ENCODE results near the gene PDE4D.

The PDE4D gene

GRCh38 chr5:59360130-59360555 lies 533.4 kb downstream of the PDE4D start:
- whole genome bisulfite sequencing, 2 experiments = 85 to 92% methylated on average over 5 to 6 of the region's 7 CpGs
- H3K27me3 ChIP-seq (ENCODE audit: control insufficient read depth, insufficient read depth, low read length, poor library complexity, severe bottlenecking) = no peaks in the 10 kb centered on the region

GRCh38 chr5:59358005-59358861 lies 535.3 kb downstream of the PDE4D start:
- Histone ChIP-seq H3K27ac (ENCODE audit: insufficient read depth, low read depth, low read length, poor library complexity, severe bottlenecking) (peak overlapping the region; percentile 62), H3K27me3 (ENCODE audit: control insufficient read depth, insufficient read depth, low read length, poor library complexity, severe bottlenecking) (no peaks in the 10 kb centered on the region), H3K36me3 (ENCODE audit: control insufficient read depth, insufficient read depth, low read length) (no peaks in the 10 kb centered on the region), H3K4me3 (ENCODE audit: insufficient read depth, low read depth, low read length) (no peak overlapping the region), H3K9me3 (ENCODE audit: control insufficient read depth, low read length) (no peaks in the 10 kb centered on the region), H3K4me1 (ENCODE audit: control insufficient read depth, insufficient read depth, low read length) (peaks cover 29% of the 10 kb centered on the region)
- WGBS, 2 experiments = 65 to 70% methylated on average over 5 of the region's 5 CpGs

More at GRCh38 chr5:59360130-59360555, 533.4 kb downstream of the PDE4D start:
- Histone ChIP-seq H3K9me3 (ENCODE audit: control insufficient read depth, low read length) (no peaks in the 10 kb centered on the region), H3K36me3 (ENCODE audit: control insufficient read depth, insufficient read depth, low read length) (no peaks in the 10 kb centered on the region), H3K27ac (ENCODE audit: insufficient read depth, low read depth, low read length, poor library complexity, severe bottlenecking) (no peak overlapping the region), H3K4me1 (ENCODE audit: control insufficient read depth, insufficient read depth, low read length) (peaks cover 29% of the 10 kb centered on the region), H3K4me3 (ENCODE audit: insufficient read depth, low read depth, low read length) (no peak overlapping the region)

- Histone ChIP-seq H3K27ac (ENCODE audit: insufficient read depth, low read depth, low read length, poor library complexity, severe bottlenecking) (no peak overlapping the region), H3K27me3 (ENCODE audit: control insufficient read depth, insufficient read depth, low read length, poor library complexity, severe bottlenecking) (no peaks in the 10 kb centered on the region), H3K9me3 (ENCODE audit: control insufficient read depth, low read length) (no peaks in the 10 kb centered on the region), H3K36me3 (ENCODE audit: control insufficient read depth, insufficient read depth, low read length) (no peaks in the 10 kb centered on the region), H3K4me1 (ENCODE audit: control insufficient read depth, insufficient read depth, low read length) (peaks cover 29% of the 10 kb centered on the region), H3K4me3 (ENCODE audit: insufficient read depth, low read depth, low read length) (no peak overlapping the region)
- WGBS, 2 experiments = 11 to 17% methylated on average over 8 of the region's 8 CpGs
Measured at GRCh38 chr5:59357381-59357977, 536.0 kb downstream of the PDE4D start.

GRCh38 chr5:59356813-59357380 lies 536.6 kb downstream of the PDE4D start:
- H3K36me3 ChIP-seq (ENCODE audit: control insufficient read depth, insufficient read depth, low read length) = no peaks in the 10 kb centered on the region
- no peaks in the 10 kb centered on the region for H3K9me3 ChIP-seq (ENCODE audit: control insufficient read depth, low read length)
- WGBS, 2 experiments = 23 to 34% methylated on average over 10 to 12 of the region's 12 CpGs
- H3K4me1 ChIP-seq (ENCODE audit: control insufficient read depth, insufficient read depth, low read length) = peaks cover 29% of the 10 kb centered on the region
- no peak overlapping the region for H3K4me3 ChIP-seq (ENCODE audit: insufficient read depth, low read depth, low read length)
- peak overlapping the region; percentile 54 for H3K27ac ChIP-seq (ENCODE audit: insufficient read depth, low read depth, low read length, poor library complexity, severe bottlenecking)
- H3K27me3 ChIP-seq (ENCODE audit: control insufficient read depth, insufficient read depth, low read length, poor library complexity, severe bottlenecking) = no peaks in the 10 kb centered on the region

GRCh38 chr5:59354811-59355210 lies 538.7 kb downstream of the PDE4D start:
- no peaks in the 10 kb centered on the region for H3K27me3 ChIP-seq (ENCODE audit: control insufficient read depth, insufficient read depth, low read length, poor library complexity, severe bottlenecking)
- H3K4me1 ChIP-seq (ENCODE audit: control insufficient read depth, insufficient read depth, low read length) = peaks cover 29% of the 10 kb centered on the region
- WGBS, 2 experiments = 83 to 100% methylated on average over 1 of the region's 1 CpG
- no peaks in the 10 kb centered on the region for H3K9me3 ChIP-seq (ENCODE audit: control insufficient read depth, low read length)
- H3K4me3 ChIP-seq (ENCODE audit: insufficient read depth, low read depth, low read length) = no peak overlapping the region
- no peak overlapping the region for H3K27ac ChIP-seq (ENCODE audit: insufficient read depth, low read depth, low read length, poor library complexity, severe bottlenecking)
- H3K36me3 ChIP-seq (ENCODE audit: control insufficient read depth, insufficient read depth, low read length) = no peaks in the 10 kb centered on the region

GRCh38 chr5:59354274-59354673 lies 539.3 kb downstream of the PDE4D start:
- WGBS, 2 experiments = 93 to 100% methylated on average over 3 to 5 of the region's 5 CpGs
- H3K36me3 ChIP-seq (ENCODE audit: control insufficient read depth, insufficient read depth, low read length) = no peaks in the 10 kb centered on the region
- H3K9me3 ChIP-seq (ENCODE audit: control insufficient read depth, low read length) = no peaks in the 10 kb centered on the region
- H3K4me3 ChIP-seq (ENCODE audit: insufficient read depth, low read depth, low read length) = no peak overlapping the region
- H3K27me3 ChIP-seq (ENCODE audit: control insufficient read depth, insufficient read depth, low read length, poor library complexity, severe bottlenecking) = no peaks in the 10 kb centered on the region
- no peak overlapping the region for H3K27ac ChIP-seq (ENCODE audit: insufficient read depth, low read depth, low read length, poor library complexity, severe bottlenecking)
- H3K4me1 ChIP-seq (ENCODE audit: control insufficient read depth, insufficient read depth, low read length) = peaks cover 29% of the 10 kb centered on the region

- H3K27me3 ChIP-seq (ENCODE audit: control insufficient read depth, insufficient read depth, low read length, poor library complexity, severe bottlenecking) = no peaks in the 10 kb centered on the region
- 73 to 87% methylated on average over 1 to 4 of the region's 4 CpGs for WGBS, 2 experiments
- no peaks in the 10 kb centered on the region for H3K36me3 ChIP-seq (ENCODE audit: control insufficient read depth, insufficient read depth, low read length)
Measured at GRCh38 chr5:59351076-59351794, 542.3 kb downstream of the PDE4D start.

GRCh38 chr5:59348189-59348588 lies 545.3 kb downstream of the PDE4D start:
- no peak overlapping the region for H3K27ac ChIP-seq (ENCODE audit: insufficient read depth, low read depth, low read length, poor library complexity, severe bottlenecking)
- H3K27me3 ChIP-seq (ENCODE audit: control insufficient read depth, insufficient read depth, low read length, poor library complexity, severe bottlenecking) = no peaks in the 10 kb centered on the region
- H3K9me3 ChIP-seq (ENCODE audit: control insufficient read depth, low read length) = no peaks in the 10 kb centered on the region
- H3K4me1 ChIP-seq (ENCODE audit: control insufficient read depth, insufficient read depth, low read length) = no peaks in the 10 kb centered on the region
- no peaks in the 10 kb centered on the region for H3K36me3 ChIP-seq (ENCODE audit: control insufficient read depth, insufficient read depth, low read length)
- H3K4me3 ChIP-seq (ENCODE audit: insufficient read depth, low read depth, low read length) = no peak overlapping the region

More at GRCh38 chr5:59351076-59351794, 542.3 kb downstream of the PDE4D start:
- Histone ChIP-seq H3K4me3 (ENCODE audit: insufficient read depth, low read depth, low read length) (no peak overlapping the region), H3K27ac (ENCODE audit: insufficient read depth, low read depth, low read length, poor library complexity, severe bottlenecking) (no peak overlapping the region), H3K4me1 (ENCODE audit: control insufficient read depth, insufficient read depth, low read length) (peaks cover 1% of the 10 kb centered on the region), H3K9me3 (ENCODE audit: control insufficient read depth, low read length) (no peaks in the 10 kb centered on the region)

GRCh38 chr5:59346982-59347381 lies 546.5 kb downstream of the PDE4D start:
- Histone ChIP-seq H3K27ac (ENCODE audit: insufficient read depth, low read depth, low read length, poor library complexity, severe bottlenecking) (no peak overlapping the region), H3K4me3 (ENCODE audit: insufficient read depth, low read depth, low read length) (no peak overlapping the region), H3K4me1 (ENCODE audit: control insufficient read depth, insufficient read depth, low read length) (no peaks in the 10 kb centered on the region), H3K36me3 (ENCODE audit: control insufficient read depth, insufficient read depth, low read length) (no peaks in the 10 kb centered on the region), H3K27me3 (ENCODE audit: control insufficient read depth, insufficient read depth, low read length, poor library complexity, severe bottlenecking) (no peaks in the 10 kb centered on the region), H3K9me3 (ENCODE audit: control insufficient read depth, low read length) (no peaks in the 10 kb centered on the region)
- WGBS, 2 experiments = 88 to 90% methylated on average over 1 of the region's 1 CpG

GRCh38 chr5:59346514-59346913 lies 547.0 kb downstream of the PDE4D start:
- Histone ChIP-seq H3K36me3 (ENCODE audit: control insufficient read depth, insufficient read depth, low read length) (no peaks in the 10 kb centered on the region), H3K27ac (ENCODE audit: insufficient read depth, low read depth, low read length, poor library complexity, severe bottlenecking) (no peak overlapping the region), H3K4me3 (ENCODE audit: insufficient read depth, low read depth, low read length) (no peak overlapping the region), H3K27me3 (ENCODE audit: control insufficient read depth, insufficient read depth, low read length, poor library complexity, severe bottlenecking) (no peaks in the 10 kb centered on the region), H3K4me1 (ENCODE audit: control insufficient read depth, insufficient read depth, low read length) (no peaks in the 10 kb centered on the region), H3K9me3 (ENCODE audit: control insufficient read depth, low read length) (no peaks in the 10 kb centered on the region)
- 90 to 92% methylated on average over 7 of the region's 7 CpGs for WGBS, 2 experiments
